Endothelial cell of coronary artery (primary cell): Measurements from ENCODE around the gene VAMP2. TPM values are rescaled to one million over a fixed set of nuclear protein-coding genes. Genes with fewer than 3 reads are reported as not detected.

Experiments used
- total RNA-seq: library from RNA; depleted of rRNA; stranded (reverse); fragments of >200 nt; gene quantifications from 2 replicates; pipeline ENCODE4 v1.2.3, GENCODE V29; 2014

Gene VAMP2
- total RNA-seq = 3.0 and 5.7 TPM in 2 replicates

DNA sequence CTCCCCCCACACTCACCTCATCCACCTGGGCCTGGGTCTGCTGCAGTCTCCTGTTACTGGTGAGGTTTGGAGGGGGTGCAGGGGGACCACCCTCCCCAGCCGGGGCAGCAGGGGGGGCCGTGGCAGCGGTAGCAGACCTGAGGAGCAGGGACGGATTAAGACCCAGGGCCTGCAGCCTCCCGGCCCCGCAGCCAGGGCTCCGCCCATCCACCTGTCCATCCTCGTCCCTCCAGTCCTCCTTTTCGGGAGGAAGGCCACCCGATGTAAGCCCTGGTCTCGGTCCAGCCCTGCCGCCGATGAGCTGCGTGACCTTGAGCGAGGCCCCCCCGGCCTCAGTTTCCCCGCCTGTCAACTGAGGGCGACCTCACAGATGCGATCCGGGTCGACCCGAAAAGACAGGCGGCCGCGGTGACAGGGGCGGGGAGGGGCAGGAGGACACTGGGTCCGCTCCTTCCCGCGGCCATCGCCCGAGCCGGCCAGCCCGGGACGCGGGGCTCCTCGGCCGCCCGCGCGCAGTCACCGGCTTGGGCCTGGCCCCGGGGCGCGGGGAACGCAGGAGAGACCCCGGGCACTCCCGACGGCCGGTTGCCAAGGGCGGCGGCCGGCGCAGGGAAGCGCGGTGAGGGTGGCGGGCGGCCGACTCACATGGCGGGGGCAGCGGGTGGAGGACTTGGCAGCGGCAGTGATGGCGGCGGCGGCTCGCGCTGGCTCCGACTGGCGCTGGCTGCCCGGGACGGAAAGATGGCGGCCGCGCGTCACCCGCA lies at the start of gene VAMP2:
Gene VAMP2, minus strand, starts transcription at position 716 of the 764 bp plus-strand sequence. Its CDS starts 69 bp downstream, at position 647.

DNA sequence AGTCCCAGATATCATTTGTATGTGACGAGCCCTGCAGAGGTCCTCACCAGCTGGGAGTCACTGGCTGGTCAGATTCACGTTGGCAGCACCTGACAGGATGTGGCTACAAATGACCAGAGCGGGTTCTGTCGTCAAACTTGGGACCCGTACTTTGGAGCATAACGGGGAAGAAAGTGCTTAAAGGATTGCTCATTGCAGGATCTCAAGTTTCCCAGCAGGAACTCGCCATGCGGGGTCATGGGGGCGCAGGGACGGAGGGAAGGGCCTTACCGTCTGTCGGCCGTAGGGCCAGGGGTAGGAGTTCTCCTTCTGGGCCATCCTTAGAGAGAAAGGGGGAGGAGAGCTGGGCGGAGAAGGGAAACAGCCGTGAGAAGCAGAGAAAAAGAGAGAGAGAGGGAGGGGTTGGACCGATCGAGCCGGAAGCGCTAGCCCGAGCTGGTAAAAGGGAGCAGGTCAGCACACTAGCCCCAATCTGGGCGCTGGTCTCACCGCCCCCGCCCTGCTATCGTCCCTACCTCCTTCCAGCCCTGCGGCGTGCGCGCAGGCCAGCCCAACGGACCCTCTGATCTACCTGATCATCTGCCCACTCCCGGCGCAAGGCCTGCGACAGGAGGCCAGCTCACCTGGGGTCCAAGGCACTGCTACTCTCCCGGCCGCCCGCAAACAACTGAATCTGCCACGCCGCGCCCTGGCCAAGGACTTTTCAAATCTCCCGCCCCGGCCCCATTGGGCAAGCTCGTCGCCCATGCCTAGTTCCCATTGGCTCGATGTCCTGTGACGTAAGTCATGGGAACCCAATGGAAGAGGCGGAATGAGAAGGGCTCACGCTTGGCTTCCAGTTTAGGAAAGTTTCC lies 47.4 kb upstream of the VAMP2 start, which contains the start of gene AURKB:
Gene AURKB, minus strand, starts transcription at position 669 of the 854 bp plus-strand sequence. Its CDS starts 351 bp downstream, at position 318.

GRCh38 chr17:8189711-8190477 lies 27.1 kb upstream of the VAMP2 start, which contains the start of gene BORCS6:
TSS of gene BORCS6 (minus strand) at chr17:8190180. CDS start at chr17:8190140, 40 bp downstream.

DNA sequence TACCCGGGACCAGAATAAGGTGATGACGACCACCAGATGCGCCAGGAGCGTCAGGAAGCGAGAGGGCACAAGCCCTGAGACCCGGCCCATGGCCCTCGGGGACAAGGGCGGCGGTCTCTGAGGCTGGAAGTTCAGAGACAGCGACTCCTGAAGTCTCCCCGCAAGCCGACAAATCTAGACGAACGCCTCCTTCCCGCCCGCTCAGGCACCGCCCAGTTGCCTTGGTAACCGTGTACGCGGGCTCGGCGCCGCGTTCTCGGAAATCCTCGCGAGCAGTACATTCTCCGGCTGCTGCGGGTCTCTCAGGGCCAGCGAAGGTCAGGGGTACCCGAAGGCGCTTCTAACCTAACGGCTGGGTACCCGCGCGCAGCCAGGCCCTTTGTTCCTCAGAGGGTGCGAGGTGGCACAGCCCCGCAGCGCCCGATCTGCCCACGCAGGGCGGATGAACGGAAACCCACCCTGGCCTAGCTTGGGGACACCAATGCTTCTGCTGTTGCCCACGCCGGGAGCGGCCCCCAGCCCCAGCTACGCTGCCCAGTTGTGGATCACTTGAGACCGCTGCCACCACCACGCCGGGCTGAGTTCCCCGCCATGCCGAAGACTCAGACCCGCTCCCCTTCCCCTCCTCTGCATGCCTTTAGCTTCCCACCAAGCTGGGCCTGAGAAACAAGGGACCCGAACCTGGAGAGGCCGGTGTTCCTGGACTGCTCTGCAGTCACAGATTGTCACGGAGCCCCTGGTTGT lies 13.6 kb upstream of the VAMP2 start, which contains the start of gene TMEM107:
Gene TMEM107, minus strand, starts transcription at position 184 of the 744 bp plus-strand sequence. Its CDS starts 94 bp downstream, at position 90.

GRCh38 chr17:8152112-8152775 lies 10.5 kb downstream of the VAMP2 start, which contains the start of gene PER1:
TSS of gene PER1 (minus strand) at chr17:8152404. CDS start at chr17:8150706, 1,698 bp downstream.

DNA sequence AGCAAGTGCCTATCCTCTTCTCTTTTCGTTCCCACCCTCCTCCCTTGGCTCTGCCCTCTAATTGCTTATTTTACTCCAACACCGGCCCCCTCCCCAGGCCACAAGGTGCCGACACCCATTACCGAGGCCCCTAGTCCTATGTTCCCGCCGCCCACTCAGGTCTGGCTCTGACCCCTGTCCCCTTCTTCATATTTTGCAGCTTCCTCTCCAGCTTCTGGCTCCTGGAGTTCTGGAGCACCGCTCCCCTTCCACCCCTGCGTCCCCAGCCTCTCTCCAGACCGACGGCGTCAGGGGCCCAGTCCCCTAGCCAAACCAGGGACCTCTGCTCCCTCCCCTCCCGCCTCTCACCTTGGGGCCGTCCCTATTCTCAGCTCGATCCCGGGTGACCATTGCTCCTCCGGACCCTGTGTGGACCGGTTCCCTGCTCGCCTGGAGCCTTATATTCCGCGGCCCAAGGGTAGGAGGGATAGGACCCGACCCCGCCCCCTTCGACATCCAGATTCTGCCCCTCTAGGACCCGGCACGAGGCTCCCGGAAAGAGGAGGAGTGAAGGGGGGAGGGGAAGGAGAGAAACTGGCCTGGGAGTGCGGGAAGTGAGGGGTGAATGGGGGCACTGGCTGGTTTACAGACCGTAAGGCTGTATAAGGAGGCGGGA lies 38.9 kb downstream of the VAMP2 start, which contains the start of gene HES7:
Gene HES7, minus strand, starts transcription at position 412 of the 655 bp plus-strand sequence. Its CDS starts 22 bp downstream, at position 390.

GRCh38 chr17:8117980-8118768 lies 44.6 kb downstream of the VAMP2 start, which contains the start of gene ALOXE3:
TSS of gene ALOXE3 (minus strand) at chr17:8118514. CDS start at chr17:8117990, 524 bp downstream.

Other genes starting within 250 kb of the VAMP2 start
- 0.99 and 1.2 TPM in 2 replicates for gene RNF227, start 246.7 kb downstream of the VAMP2 start, total RNA-seq
- gene KCNAB3, start 233.1 kb downstream of the VAMP2 start, total RNA-seq = 0.19 and 0.27 TPM in 2 replicates
- gene TRAPPC1, start 231.0 kb downstream of the VAMP2 start, total RNA-seq = 47.9 and 49.0 TPM in 2 replicates
- gene CNTROB, start 230.7 kb downstream of the VAMP2 start, total RNA-seq = 16.8 and 19.3 TPM in 2 replicates
- gene GUCY2D, start 160.3 kb downstream of the VAMP2 start, total RNA-seq = not detected in 2 replicates
- gene ALOX15B, start 123.9 kb downstream of the VAMP2 start, total RNA-seq = 0.19 TPM in 1 of 2 replicates, not detected in the other
- not detected in 2 replicates for gene ALOX12B, start 75.2 kb downstream of the VAMP2 start, total RNA-seq
- gene ALOXE3, start 44.4 kb downstream of the VAMP2 start, total RNA-seq = not detected in 2 replicates
- gene HES7, start 38.8 kb downstream of the VAMP2 start, total RNA-seq = 0.09 TPM in 2 replicates
- 5.0 and 14.2 TPM in 2 replicates for gene PER1, start 10.5 kb downstream of the VAMP2 start, total RNA-seq
- gene TMEM107, start 13.4 kb upstream of the VAMP2 start, total RNA-seq = 11.6 and 26.7 TPM in 2 replicates
- gene BORCS6, start 27.2 kb upstream of the VAMP2 start, total RNA-seq = 8.1 and 8.6 TPM in 2 replicates
- 16.0 and 35.2 TPM in 2 replicates for gene AURKB, start 47.6 kb upstream of the VAMP2 start, total RNA-seq
- 4.5 and 7.3 TPM in 2 replicates for gene CTC1, start 85.1 kb upstream of the VAMP2 start, total RNA-seq
- gene PFAS, start 86.3 kb upstream of the VAMP2 start, total RNA-seq = 26.0 and 33.6 TPM in 2 replicates
- gene RANGRF, start 125.7 kb upstream of the VAMP2 start, total RNA-seq = 9.8 and 13.9 TPM in 2 replicates
- gene SLC25A35, start 132.5 kb upstream of the VAMP2 start, total RNA-seq = 0.45 and 0.47 TPM in 2 replicates
- gene ARHGEF15, start 147.3 kb upstream of the VAMP2 start, total RNA-seq = 14.8 and 16.3 TPM in 2 replicates
- gene ODF4, start 176.9 kb upstream of the VAMP2 start, total RNA-seq = not detected in 2 replicates
- gene RPL26, start 220.2 kb upstream of the VAMP2 start, total RNA-seq = 4,291 and 4,698 TPM in 2 replicates
- not detected in 2 replicates for gene RNF222, start 234.9 kb upstream of the VAMP2 start, total RNA-seq